Measurements from ENCODE around the gene KIF18A.

Gene KIF18A

DNA sequence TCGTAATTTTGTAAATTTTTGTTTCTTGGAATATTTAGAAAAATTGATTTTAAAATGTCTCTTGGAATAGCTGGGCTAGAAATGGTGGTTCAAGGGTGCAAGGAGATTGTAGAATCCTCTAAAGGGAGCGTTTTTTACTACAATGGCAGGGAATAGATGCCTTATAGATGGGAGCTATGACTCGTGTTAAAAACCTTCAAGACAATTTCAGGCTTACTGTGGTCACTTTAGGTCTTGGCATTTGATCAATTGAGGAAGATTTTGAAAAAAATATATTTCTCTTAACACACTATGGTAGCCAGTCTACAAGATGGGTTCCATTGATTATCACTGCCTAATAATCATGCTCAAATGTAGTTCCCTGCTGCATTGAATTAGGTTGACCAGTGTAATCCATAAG lies 25.2 kb upstream of the KIF18A start:
- Histone ChIP-seq H3K9me3 (no peaks in the 10 kb centered on the region), H3K4me3 (no peak overlapping the region), H3K27me3 (no peaks in the 10 kb centered on the region), H3K36me3 (peaks cover 6 to 18% (median 8%) of the 10 kb centered on the region in 3 donors), H3K4me1 (no peaks in the 10 kb centered on the region), H3K27ac (no peak overlapping the region)
- intact Hi-C loops (cut with DNase I; ENCODE audit: low total_unique reads), result no loop called here
- TF ChIP-seq, protein P1, sequence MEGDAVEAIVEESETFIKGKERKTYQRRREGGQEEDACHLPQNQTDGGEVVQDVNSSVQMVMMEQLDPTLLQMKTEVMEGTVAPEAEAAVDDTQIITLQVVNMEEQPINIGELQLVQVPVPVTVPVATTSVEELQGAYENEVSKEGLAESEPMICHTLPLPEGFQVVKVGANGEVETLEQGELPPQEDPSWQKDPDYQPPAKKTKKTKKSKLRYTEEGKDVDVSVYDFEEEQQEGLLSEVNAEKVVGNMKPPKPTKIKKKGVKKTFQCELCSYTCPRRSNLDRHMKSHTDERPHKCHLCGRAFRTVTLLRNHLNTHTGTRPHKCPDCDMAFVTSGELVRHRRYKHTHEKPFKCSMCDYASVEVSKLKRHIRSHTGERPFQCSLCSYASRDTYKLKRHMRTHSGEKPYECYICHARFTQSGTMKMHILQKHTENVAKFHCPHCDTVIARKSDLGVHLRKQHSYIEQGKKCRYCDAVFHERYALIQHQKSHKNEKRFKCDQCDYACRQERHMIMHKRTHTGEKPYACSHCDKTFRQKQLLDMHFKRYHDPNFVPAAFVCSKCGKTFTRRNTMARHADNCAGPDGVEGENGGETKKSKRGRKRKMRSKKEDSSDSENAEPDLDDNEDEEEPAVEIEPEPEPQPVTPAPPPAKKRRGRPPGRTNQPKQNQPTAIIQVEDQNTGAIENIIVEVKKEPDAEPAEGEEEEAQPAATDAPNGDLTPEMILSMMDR (IDR thresholded peaks at IDR 0.05), result no peak
- DNase-seq, result no peak

DNA sequence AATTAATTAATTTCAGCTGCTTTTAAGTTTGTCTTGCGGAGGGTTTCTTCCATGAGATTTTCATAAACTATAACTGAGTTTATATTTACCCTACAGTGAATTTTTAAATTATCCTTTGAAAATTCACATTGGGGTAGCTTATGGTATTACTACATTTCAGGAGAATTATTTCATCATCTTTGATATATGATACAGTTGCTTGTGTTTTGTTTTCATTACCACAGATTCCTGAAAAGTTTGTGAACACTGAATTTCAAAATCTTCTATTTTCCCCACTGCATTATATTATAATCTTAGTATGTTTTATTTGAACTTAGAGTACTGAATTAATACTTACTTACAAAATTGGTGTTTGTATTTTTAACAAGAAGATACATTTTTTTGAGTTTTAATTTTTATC lies 24.6 kb upstream of the KIF18A start:
- no peak overlapping the region for H3K27ac ChIP-seq
- H3K4me1 ChIP-seq, result no peaks in the 10 kb centered on the region
- peaks cover 6 to 18% (median 8%) of the 10 kb centered on the region in 3 donors for H3K36me3 ChIP-seq
- no peaks in the 10 kb centered on the region for H3K9me3 ChIP-seq
- H3K4me3 ChIP-seq, result no peak overlapping the region
- intact Hi-C loops (cut with DNase I; ENCODE audit: low total_unique reads), result no loop called here
- no peaks in the 10 kb centered on the region for H3K27me3 ChIP-seq
- DNase-seq, result no peak
- TF ChIP-seq, protein P1 (IDR thresholded peaks at IDR 0.05), result no peak

DNA sequence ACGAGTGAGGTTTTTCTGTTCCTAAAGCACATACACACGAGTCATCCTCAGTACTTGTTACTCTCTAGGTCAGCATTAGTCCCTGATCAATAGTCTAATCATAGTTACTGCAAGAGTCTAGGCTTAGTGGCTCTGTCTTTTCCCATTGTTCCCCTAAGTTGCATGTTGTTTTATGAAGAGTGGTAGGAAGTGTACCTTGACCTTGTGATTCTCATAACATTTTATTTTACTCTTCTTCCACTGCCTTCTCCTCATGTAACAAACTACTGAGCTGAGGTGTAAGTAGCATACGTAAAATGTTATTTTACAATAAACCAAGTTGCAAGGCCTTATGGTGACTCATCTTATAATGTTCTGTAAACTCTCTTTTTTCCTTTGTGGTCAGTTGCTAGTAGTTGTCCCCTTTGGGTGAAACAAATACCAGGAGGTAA lies 15.2 kb upstream of the KIF18A start:
- intact Hi-C loops (cut with DNase I; ENCODE audit: low total_unique reads), result no loop called here
- TF ChIP-seq, protein P1 (IDR thresholded peaks at IDR 0.05), result no peak
- Histone ChIP-seq H3K4me1 (no peaks in the 10 kb centered on the region), H3K27ac (no peak overlapping the region), H3K4me3 (no peak overlapping the region), H3K36me3 (peaks cover 5% of the 10 kb centered on the region in 3 donors), H3K27me3 (no peaks in the 10 kb centered on the region), H3K9me3 (no peaks in the 10 kb centered on the region)
- DNase-seq, result no peak

DNA sequence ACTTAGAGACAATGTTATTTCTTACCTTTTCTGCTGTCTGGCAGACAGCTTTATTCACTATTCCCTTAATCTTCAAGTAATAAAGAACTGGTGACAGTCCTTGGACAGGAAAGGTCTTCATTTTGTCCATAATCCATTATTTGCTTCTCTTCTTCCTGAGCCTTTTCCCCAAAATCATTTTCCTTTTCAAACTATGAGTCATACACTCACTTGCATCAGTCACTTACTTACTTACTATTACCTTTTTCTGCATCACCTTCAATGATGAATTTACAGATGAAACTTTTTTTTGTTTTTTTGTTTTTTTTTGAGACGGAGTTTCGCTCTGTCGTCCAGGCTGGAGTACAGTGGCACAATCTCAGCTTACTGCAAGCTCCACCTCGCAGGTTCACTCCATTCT lies 9.8 kb upstream of the KIF18A start:
- TF ChIP-seq, protein P1 (IDR thresholded peaks at IDR 0.05), result no peak
- Histone ChIP-seq H3K27ac (no peak overlapping the region), H3K4me3 (no peak overlapping the region), H3K36me3 (peaks cover 0 to 20% (median 0%) of the 10 kb centered on the region in 3 donors), H3K27me3 (no peaks in the 10 kb centered on the region), H3K9me3 (no peaks in the 10 kb centered on the region), H3K4me1 (no peaks in the 10 kb centered on the region)
- DNase-seq, result no peak
- intact Hi-C loops (cut with DNase I; ENCODE audit: low total_unique reads), result no loop called here

DNA sequence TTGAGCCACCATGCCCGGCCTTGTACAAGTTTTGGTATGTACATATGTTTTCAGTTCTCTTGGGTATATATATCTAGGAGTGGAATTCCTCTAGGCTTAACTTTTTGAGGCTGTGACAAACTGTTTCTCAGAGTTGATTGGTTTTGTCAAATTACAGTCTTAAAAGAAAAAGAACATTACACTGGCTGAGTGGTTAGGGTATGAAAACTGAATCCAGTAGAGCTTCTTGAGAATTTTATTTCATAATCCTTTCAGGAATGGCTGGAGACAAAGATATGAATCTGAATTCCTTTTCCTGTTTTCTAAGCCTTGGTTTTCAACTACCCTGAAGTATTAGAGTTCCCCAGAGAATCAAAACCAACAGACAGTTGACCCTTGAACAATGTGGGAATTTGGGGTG lies 6.8 kb upstream of the KIF18A start:
- H3K4me3 ChIP-seq, result no peak overlapping the region
- TF ChIP-seq, protein P1 (IDR thresholded peaks at IDR 0.05), result no peak
- no peak overlapping the region for H3K27ac ChIP-seq
- H3K9me3 ChIP-seq, result no peaks in the 10 kb centered on the region
- no peaks in the 10 kb centered on the region for H3K27me3 ChIP-seq
- H3K4me1 ChIP-seq, result peaks cover 0 to 17% (median 8%) of the 10 kb centered on the region in 4 donors
- intact Hi-C loops (cut with DNase I; ENCODE audit: low total_unique reads), result no loop called here
- DNase-seq, result no peak
- peaks cover 0 to 20% (median 0%) of the 10 kb centered on the region in 3 donors for H3K36me3 ChIP-seq

DNA sequence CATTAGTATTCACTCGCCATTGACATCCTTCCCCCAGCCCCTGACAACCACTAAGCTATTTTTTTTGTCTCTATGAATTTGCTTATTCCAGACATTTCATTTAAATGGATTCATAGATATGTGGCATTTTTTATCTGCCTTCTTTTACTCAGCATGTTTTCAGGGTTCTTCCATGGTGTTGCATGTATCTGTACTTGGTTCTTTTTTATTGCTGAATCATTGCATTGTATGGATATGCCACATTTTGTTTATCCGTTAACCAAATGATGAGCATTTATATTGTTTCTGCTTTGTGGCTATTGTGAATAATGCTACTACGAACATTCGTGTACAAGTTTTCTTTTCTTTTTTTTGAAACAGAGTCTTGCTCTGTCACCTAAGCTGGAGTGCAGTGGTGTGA lies 6.2 kb upstream of the KIF18A start:
- intact Hi-C loops (cut with DNase I; ENCODE audit: low total_unique reads), result no loop called here
- no peak for DNase-seq
- TF ChIP-seq, protein P1 (IDR thresholded peaks at IDR 0.05), result no peak

More for the DNA sequence above, 6.2 kb upstream of the KIF18A start:
- Histone ChIP-seq H3K27me3 (no peaks in the 10 kb centered on the region), H3K4me3 (no peak overlapping the region), H3K4me1 (peaks cover 0 to 23% (median 10%) of the 10 kb centered on the region in 4 donors), H3K9me3 (no peaks in the 10 kb centered on the region), H3K27ac (no peak overlapping the region), H3K36me3 (peaks cover 0 to 20% (median 0%) of the 10 kb centered on the region in 3 donors)

All from tibial artery (tissue), 4 donors.